Measurements from ENCODE around the gene DNAH10.

The DNAH10 gene

GRCh38 chr12:123847876-123848275 lies 85.8 kb downstream of the DNAH10 start:
- no peak for DNase-seq

- DNase-seq: no peak
Measured at GRCh38 chr12:123849517-123849916, 87.4 kb downstream of the DNAH10 start.

- no peak for DNase-seq
Measured at GRCh38 chr12:123850246-123851134, 88.4 kb downstream of the DNAH10 start.

GRCh38 chr12:123853396-123854070 lies 91.4 kb downstream of the DNAH10 start:
- DNase-seq: no peak

- no peak for DNase-seq
Measured at GRCh38 chr12:123854232-123854631, 92.1 kb downstream of the DNAH10 start.

- DNase-seq: no peak
Measured at GRCh38 chr12:123854918-123855317, 92.8 kb downstream of the DNAH10 start.

GRCh38 chr12:123856681-123857080 lies 94.6 kb downstream of the DNAH10 start:
- DNase-seq: no peak

- no peak for DNase-seq
Measured at GRCh38 chr12:123858176-123858575, 96.1 kb downstream of the DNAH10 start.

GRCh38 chr12:123859035-123859434 lies 96.9 kb downstream of the DNAH10 start:
- no peak for DNase-seq

- no peak for DNase-seq
Measured at GRCh38 chr12:123860377-123860776, 98.3 kb downstream of the DNAH10 start.

GRCh38 chr12:123861392-123861791 lies 99.3 kb downstream of the DNAH10 start:
- no peak for DNase-seq

GRCh38 chr12:123867141-123867540 lies 105.0 kb downstream of the DNAH10 start:
- DNase-seq: no peak

GRCh38 chr12:123868791-123869190 lies 106.7 kb downstream of the DNAH10 start:
- no peak for DNase-seq

- DNase-seq: no peak
Measured at GRCh38 chr12:123873793-123874192, 111.7 kb downstream of the DNAH10 start.

- no peak for DNase-seq
Measured at GRCh38 chr12:123877968-123878367, 115.9 kb downstream of the DNAH10 start.

- DNase-seq: no peak
Measured at GRCh38 chr12:123879101-123879500, 117.0 kb downstream of the DNAH10 start.

GRCh38 chr12:123879691-123880090 lies 117.6 kb downstream of the DNAH10 start:
- DNase-seq: no peak

- DNase-seq: no peak
Measured at GRCh38 chr12:123882161-123882705, 120.1 kb downstream of the DNAH10 start.

- no peak for DNase-seq
Measured at GRCh38 chr12:123886258-123886657, 124.2 kb downstream of the DNAH10 start.

- no peak for DNase-seq
Measured at GRCh38 chr12:123886931-123887582, 125.0 kb downstream of the DNAH10 start.

- no peak for DNase-seq
Measured at GRCh38 chr12:123888989-123889388, 126.9 kb downstream of the DNAH10 start.

GRCh38 chr12:123889848-123890535 lies 127.9 kb downstream of the DNAH10 start:
- DNase-seq: no peak

- no peak for DNase-seq
Measured at GRCh38 chr12:123890536-123890902, 128.4 kb downstream of the DNAH10 start.
